IMR-90 (cell line): ENCODE measurements around the gene CBX3. TPM values are rescaled to one million over a fixed set of nuclear protein-coding genes. Genes with fewer than 3 reads are reported as not detected.
A peak's percentile ranks its signal among the peaks of the same experiment; 100 is the strongest.

Experiments
- ATAC-seq: fragments of 200-7000 bp; cut with Tn5 transposase; 2 replicates; pipeline ENCODE4 v1.9.1; 2020; ENCODE audit warnings: low read depth, mild to moderate bottlenecking, moderate library complexity
- BruUV-seq: library from RNA; stranded (reverse); fragments of 400-500 nt; replicated peaks from 2 replicates; lab custom pipeline; 2021; lab: Mats Ljungman, UMichigan
- CTCF ChIA-PET: fragments of 300-600 bp; formaldehyde crosslinking; extraction: SDS; loops from one replicate; lab custom pipeline; 2021; ENCODE audit warnings: antibody characterized with exemption; lab: Yijun Ruan, JAX
- POLR2A ChIA-PET: fragments of 300-600 bp; sonication (Branson Sonifier 250); formaldehyde crosslinking; loops from one replicate; lab custom pipeline; 2022; ENCODE audit warnings: antibody characterized with exemption; ENCODE audit not compliant: unreplicated experiment; lab: Charles Lee
- DNase-seq: peaks from one replicate; pipeline ENCODE4 v3.0.0; 2013
- H2AFZ ChIP-seq: replicated peaks from 2 replicates; pipeline ENCODE3; 2013; ENCODE audit warnings: low read length, mild to moderate bottlenecking; ENCODE audit not compliant: poor library complexity
- H2AK5ac ChIP-seq: 2 replicates; pipeline ENCODE4 v1.6.1; 2013; ENCODE audit warnings: low read depth, low read length, inconsistent platforms
- H2AK9ac ChIP-seq: replicated peaks from 2 replicates; pipeline ENCODE3; 2013; ENCODE audit warnings: mild to moderate bottlenecking, low read depth, low read length, moderate library complexity; ENCODE audit not compliant: poor library complexity
- H2BK120ac ChIP-seq: 2 replicates; pipeline ENCODE4 v1.6.1; 2013; ENCODE audit warnings: low read depth, low read length, inconsistent platforms
- H2BK15ac ChIP-seq: 3 replicates; pipeline ENCODE4 v1.6.1; 2013; ENCODE audit warnings: low read depth, low read length, inconsistent platforms
- H2BK20ac ChIP-seq: 2 replicates; pipeline ENCODE4 v1.6.1; 2013; ENCODE audit warnings: low read depth, mild to moderate bottlenecking, inconsistent platforms, low read length, moderate library complexity
- H2BK5ac ChIP-seq: 2 replicates; pipeline ENCODE4 v1.6.1; 2013; ENCODE audit warnings: mild to moderate bottlenecking, low read depth, low read length, inconsistent platforms; ENCODE audit not compliant: poor library complexity, severe bottlenecking
- H3K14ac ChIP-seq: replicated peaks from 2 replicates; pipeline ENCODE4 v1.6.1; 2013; ENCODE audit warnings: low read depth, low read length, inconsistent platforms
- H3K18ac ChIP-seq: 2 replicates; pipeline ENCODE4 v1.6.1; 2013; ENCODE audit warnings: low read depth, low read length, control low read depth
- H3K23ac ChIP-seq: 2 replicates; pipeline ENCODE4 v1.6.1; 2013; ENCODE audit warnings: low read depth, low read length, inconsistent platforms
- H3K27ac ChIP-seq: 2 replicates; pipeline ENCODE4 v1.5.1; 2013; ENCODE audit warnings: mild to moderate bottlenecking, control low read depth, low read length; ENCODE audit not compliant: insufficient read depth
- H3K27me3 ChIP-seq: 2 replicates; pipeline ENCODE4 v1.6.1; 2013; ENCODE audit warnings: low read length; ENCODE audit not compliant: control insufficient read depth, insufficient read depth
- H3K36me3 ChIP-seq: 2 replicates; pipeline ENCODE4 v1.6.1; 2013; ENCODE audit warnings: low read length, mixed read lengths; ENCODE audit not compliant: control insufficient read depth, insufficient read depth
- H3K4ac ChIP-seq: 2 replicates; pipeline ENCODE4 v1.6.1; 2013; ENCODE audit warnings: low read depth, low read length, inconsistent platforms
- H3K4me1 ChIP-seq: 2 replicates; pipeline ENCODE4 v1.6.1; 2013; ENCODE audit warnings: low read length, mixed read lengths; ENCODE audit not compliant: control insufficient read depth, insufficient read depth
- H3K4me2 ChIP-seq: 2 replicates; pipeline ENCODE4 v1.6.1; 2013; ENCODE audit warnings: low read depth, mild to moderate bottlenecking, control low read depth, low read length, moderate library complexity
- H3K4me3 ChIP-seq: 2 replicates; pipeline ENCODE4 v1.5.1; 2013; ENCODE audit warnings: low read depth, mild to moderate bottlenecking, control low read depth, low read length, moderate library complexity; ENCODE audit not compliant: insufficient read depth
- H3K56ac ChIP-seq: 2 replicates; pipeline ENCODE4 v1.6.1; 2013; ENCODE audit warnings: low read length, inconsistent platforms; ENCODE audit not compliant: insufficient read depth; ENCODE audit errors: extremely low read depth
- H3K79me1 ChIP-seq, 2 experiments: 2 replicates each; pipeline ENCODE4 v1.6.1; 2013; ENCODE audit warnings: low read length in 2 of 2, inconsistent platforms in 1 of 2, low read depth in 1 of 2
- H3K9ac ChIP-seq: 2 replicates; pipeline ENCODE4 v1.6.1; 2013; ENCODE audit warnings: low read depth, low read length, control low read depth
- H3K9me1 ChIP-seq: 2 replicates; pipeline ENCODE4 v1.6.1; 2013; ENCODE audit warnings: low read length, inconsistent platforms; ENCODE audit not compliant: insufficient read depth
- H3K9me3 ChIP-seq: 2 replicates; pipeline ENCODE4 v1.6.1; 2013; ENCODE audit warnings: low read length; ENCODE audit not compliant: control insufficient read depth, insufficient read depth
- H4K20me1 ChIP-seq: 2 replicates; pipeline ENCODE4 v1.6.1; 2013; ENCODE audit warnings: low read length, inconsistent platforms; ENCODE audit not compliant: insufficient read depth
- H4K5ac ChIP-seq: 2 replicates; pipeline ENCODE4 v1.6.1; 2013; ENCODE audit warnings: mild to moderate bottlenecking, low read depth, low read length, control low read depth
- H4K8ac ChIP-seq, 2 experiments: 2 replicates each; pipeline ENCODE4 v1.6.1; 2013; ENCODE audit warnings: low read depth in 2 of 2, low read length in 2 of 2, control low read depth in 1 of 2, inconsistent platforms in 1 of 2
- H4K91ac ChIP-seq: 2 replicates; pipeline ENCODE4 v1.6.1; 2013; ENCODE audit warnings: low read depth, low read length, inconsistent platforms; ENCODE audit not compliant: insufficient read depth
- CEBPB ChIP-seq: IDR thresholded peaks from 2 replicates; pipeline ENCODE4 v1.6.1; 2012; ENCODE audit warnings: low read depth, low read length, improper control_type of control experiment
- POLR2A ChIP-seq: IDR thresholded peaks from 2 replicates; pipeline ENCODE4 v1.6.1; 2012; ENCODE audit warnings: mild to moderate bottlenecking, low read depth, low read length
- WGBS, 2 experiments: methylation state at CpG; one replicate each; pipeline versions ENCODE4 v1.1.5 to v1.1.7; 2013; ENCODE audit warnings: missing lambda C conversion rate in 2 of 2; ENCODE audit not compliant: insufficient read length in 1 of 2; ENCODE audit errors: extremely low coverage in 2 of 2; 5-methylcytosine and 5-hydroxymethylcytosine counted together
- dilution Hi-C: fragments of 300-500 bp; cut with HindIII; formaldehyde crosslinking; loops from one replicate; pipeline ENCODE4 v1.14.3; 2018; ENCODE audit warnings: low sequenced_read_pairs; ENCODE audit not compliant: unreplicated experiment
- in situ Hi-C: fragments of 300-500 bp; cut with MboI; formaldehyde crosslinking; loops from 3 replicates; pipeline ENCODE4 v1.14.3; 2019; ENCODE audit warnings: low sequenced_read_pairs, inconsistent platforms, mixed read lengths
- intact Hi-C: fragments of 100-400 bp; cut with micrococcal nuclease; formaldehyde crosslinking; loops from 2 replicates; pipeline ENCODE4 v1.10.0; 2022
- polyA plus RNA-seq, 3 experiments: library from polyadenylated mRNA; depleted of rRNA; stranded (reverse); fragments of >200 nt; gene quantifications; 2 replicates each; pipeline ENCODE4 v1.2.3, GENCODE V29; 2012; ENCODE audit warnings: low replicate concordance in 1 of 3
- total RNA-seq: library from RNA; depleted of rRNA; stranded (reverse); fragments of >200 nt; gene quantifications from 2 replicates; pipeline ENCODE4 v1.2.3, GENCODE V29; 2012
- TF ChIP-seq, protein P1 (sequence below): fragments of 150-350 bp; IDR thresholded peaks from 2 replicates; pipeline ENCODE4 v1.6.1; 2016; ENCODE audit warnings: low read depth, mild to moderate bottlenecking, low read length, moderate library complexity, borderline replicate concordance

The CBX3 gene
- total and polyA plus RNA-seq, 2 of the 4 experiments (the other 2 are of a cell fraction) = 38.2 to 76.5 TPM

DNA sequence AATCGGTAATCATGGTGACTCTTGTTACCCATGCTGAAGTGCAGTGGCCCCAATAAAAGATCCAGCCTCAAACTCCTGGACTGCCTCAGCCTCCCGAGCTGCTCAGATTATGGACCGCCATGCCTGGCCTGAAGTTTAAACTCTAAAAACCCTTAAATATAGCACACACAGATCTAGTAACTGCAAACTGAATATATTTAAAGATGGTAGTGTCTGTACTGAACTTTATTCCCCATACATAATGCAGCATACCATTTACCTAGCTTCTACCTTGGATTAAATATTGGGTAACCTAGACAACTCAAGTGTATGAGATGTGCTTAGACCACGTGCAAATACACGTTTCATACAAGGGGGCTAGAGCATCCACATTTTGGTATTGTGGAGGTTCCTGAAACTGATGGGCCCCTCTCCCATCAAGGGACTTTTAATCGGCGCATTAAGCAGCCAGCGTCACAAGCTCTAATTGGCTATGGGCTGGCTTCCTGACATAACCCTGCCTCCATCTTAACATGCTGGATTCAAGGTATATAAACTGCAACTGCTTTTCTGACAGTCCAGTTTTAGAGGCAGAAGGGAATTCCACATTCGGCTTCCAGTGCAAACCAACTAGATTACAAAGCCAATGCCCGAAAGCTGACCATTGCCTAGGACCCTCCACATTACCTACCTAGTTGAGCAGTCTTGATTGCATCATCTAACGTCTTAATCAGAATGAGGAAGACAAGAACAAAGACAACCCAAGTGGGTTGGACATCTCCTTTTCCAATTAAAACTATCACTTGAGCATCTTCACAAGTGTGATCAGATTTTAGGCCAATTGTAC lies 14.0 kb upstream of the CBX3 start:
- Histone ChIP-seq H3K23ac (no peak overlapping the region), H4K20me1 (peaks cover 66% of the 10 kb centered on the region), H3K36me3 (peaks cover 28% of the 10 kb centered on the region), H2BK120ac (no peak overlapping the region), H3K4ac (no peak overlapping the region), H3K9me3 (no peaks in the 10 kb centered on the region), H2BK15ac (no peak overlapping the region), H3K27ac (no peak overlapping the region), H3K4me3 (no peak overlapping the region), H3K4me1 (no peaks in the 10 kb centered on the region; the same call in 1 of the 2 replicates), H3K9me1 (no peaks in the 10 kb centered on the region), H2AFZ (no peak overlapping the region), H3K27me3 (no peaks in the 10 kb centered on the region), H2BK20ac (no peak overlapping the region), H2AK9ac (no peak overlapping the region), H3K79me1 (peaks cover 26 to 45% of the 10 kb centered on the region in 2 experiments), H4K91ac (no peak overlapping the region), H4K5ac (no peak overlapping the region), H3K18ac (no peak overlapping the region), H3K56ac (no peak overlapping the region), H3K14ac (no peak overlapping the region), H2BK5ac (no peak overlapping the region), H4K8ac (peak overlapping the region in 1 of 2 experiments; percentile 31; a peak in 1 of 4 replicates), H3K4me2 (no peak overlapping the region), H2AK5ac (no peak overlapping the region), H3K9ac (no peak overlapping the region)
- dilution Hi-C loops (no loop called here), in situ Hi-C loops (no loop called here), intact Hi-C loops (no loop called here)
- BruUV-seq = no TSS peak
- ChIA-PET CTCF (interaction anchor here (1.0 kb wide), 1 partner anchor 97 kb away, joined by 3 read pairs; no protein-coding TSS in a partner anchor), POLR2A (interaction anchor here (1.0 kb wide), 1 partner anchor 10 kb away, joined by 3 read pairs; no protein-coding TSS in a partner anchor)
- DNase-seq (no peak), ATAC-seq (no peak)
- TF ChIP-seq CEBPB (peak; percentile 86), POLR2A (peak; percentile 70; the same call in 1 of the 2 replicates)
- TF ChIP-seq, protein P1, sequence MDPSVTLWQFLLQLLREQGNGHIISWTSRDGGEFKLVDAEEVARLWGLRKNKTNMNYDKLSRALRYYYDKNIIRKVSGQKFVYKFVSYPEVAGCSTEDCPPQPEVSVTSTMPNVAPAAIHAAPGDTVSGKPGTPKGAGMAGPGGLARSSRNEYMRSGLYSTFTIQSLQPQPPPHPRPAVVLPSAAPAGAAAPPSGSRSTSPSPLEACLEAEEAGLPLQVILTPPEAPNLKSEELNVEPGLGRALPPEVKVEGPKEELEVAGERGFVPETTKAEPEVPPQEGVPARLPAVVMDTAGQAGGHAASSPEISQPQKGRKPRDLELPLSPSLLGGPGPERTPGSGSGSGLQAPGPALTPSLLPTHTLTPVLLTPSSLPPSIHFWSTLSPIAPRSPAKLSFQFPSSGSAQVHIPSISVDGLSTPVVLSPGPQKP = no peak
- no CpG with 5 or more reads among the region's 11 CpGs for WGBS, 2 experiments
